Measurements from ENCODE around the gene ITM2B.

Gene ITM2B

GRCh38 chr13:48233046-48233888 is at the start of gene ITM2B:
Gene ITM2B, plus strand, starts transcription at chr13:48233206. Its CDS starts 155 bp downstream, at chr13:48233361.
- TF ChIP-seq USF1 (IDR thresholded peaks at IDR 0.05) = no peak
- 0 out of 2 replicates have a peak, but pooled peaks have one; percentile 3 for TF ChIP-seq TEAD4 (IDR thresholded peaks at IDR 0.05)
- TF ChIP-seq TAF1 (IDR thresholded peaks at IDR 0.05; ENCODE audit: low read depth) = peak; percentile 66; the same call in 1 of the 2 replicates
- peak; percentile 5; the same call in 1 of the 2 replicates for TF ChIP-seq TCF12 (IDR thresholded peaks at IDR 0.05; ENCODE audit: low read depth)
- TF ChIP-seq RAD21 (IDR thresholded peaks at IDR 0.05; ENCODE audit: low read depth) = peak; percentile 18; the same call in 1 of the 2 replicates
- peak; percentile 62; the same call in 1 of the 2 replicates for TF ChIP-seq YY1 (IDR thresholded peaks at IDR 0.05; ENCODE audit: low read depth)

GRCh38 chr13:48184260-48184659 is 48.7 kb upstream of the ITM2B start:
- no peak for TF ChIP-seq TCF12 (IDR thresholded peaks at IDR 0.05; ENCODE audit: low read depth)
- no peak for TF ChIP-seq EGR1 (IDR thresholded peaks at IDR 0.05)
- TF ChIP-seq RAD21 (IDR thresholded peaks at IDR 0.05; ENCODE audit: low read depth) = no peak
- TF ChIP-seq MAX (IDR thresholded peaks at IDR 0.05) = no peak
- no peak for TF ChIP-seq USF1 (IDR thresholded peaks at IDR 0.05)
- no peak for TF ChIP-seq NFIC (IDR thresholded peaks at IDR 0.05)
- no peak for TF ChIP-seq TAF1 (IDR thresholded peaks at IDR 0.05; ENCODE audit: low read depth)
- no peak for TF ChIP-seq TEAD4 (IDR thresholded peaks at IDR 0.05)
- no peak for TF ChIP-seq YY1 (IDR thresholded peaks at IDR 0.05; ENCODE audit: low read depth)
- no peak for TF ChIP-seq ZBTB7A (IDR thresholded peaks at IDR 0.05; ENCODE audit: low read depth)
- TF ChIP-seq CREB1 (IDR thresholded peaks at IDR 0.05; ENCODE audit: low read depth) = no peak
- no peak for TF ChIP-seq CEBPB (IDR thresholded peaks at IDR 0.05)
- no peak for TF ChIP-seq FOXM1 (IDR thresholded peaks at IDR 0.05; ENCODE audit: borderline replicate concordance, low read depth)
- no peak for TF ChIP-seq REST (IDR thresholded peaks at IDR 0.05; ENCODE audit: low read depth)

GRCh38 chr13:48185018-48185417 is 48.0 kb upstream of the ITM2B start:
- TF ChIP-seq EGR1 (IDR thresholded peaks at IDR 0.05) (no peak), YY1 (IDR thresholded peaks at IDR 0.05; ENCODE audit: low read depth) (no peak)

- TF ChIP-seq MAX (IDR thresholded peaks at IDR 0.05) = no peak
- TF ChIP-seq REST (IDR thresholded peaks at IDR 0.05; ENCODE audit: low read depth) = no peak
- TF ChIP-seq CREB1 (IDR thresholded peaks at IDR 0.05; ENCODE audit: low read depth) = no peak
- TF ChIP-seq ZBTB7A (IDR thresholded peaks at IDR 0.05; ENCODE audit: low read depth) = no peak
- no peak for TF ChIP-seq NFIC (IDR thresholded peaks at IDR 0.05)
- no peak for TF ChIP-seq USF1 (IDR thresholded peaks at IDR 0.05)
- TF ChIP-seq TAF1 (IDR thresholded peaks at IDR 0.05; ENCODE audit: low read depth) = no peak
- no peak for TF ChIP-seq TCF12 (IDR thresholded peaks at IDR 0.05; ENCODE audit: low read depth)
- TF ChIP-seq YY1 (IDR thresholded peaks at IDR 0.05; ENCODE audit: low read depth) = no peak
- TF ChIP-seq FOXM1 (IDR thresholded peaks at IDR 0.05; ENCODE audit: borderline replicate concordance, low read depth) = no peak
- TF ChIP-seq TEAD4 (IDR thresholded peaks at IDR 0.05) = no peak
- no peak for TF ChIP-seq CEBPB (IDR thresholded peaks at IDR 0.05)
Measured at GRCh38 chr13:48186722-48187121, 46.3 kb upstream of the ITM2B start.

GRCh38 chr13:48188131-48188530 is 44.9 kb upstream of the ITM2B start:
- no peak for TF ChIP-seq YY1 (IDR thresholded peaks at IDR 0.05; ENCODE audit: low read depth)
- no peak for TF ChIP-seq EGR1 (IDR thresholded peaks at IDR 0.05)
- no peak for TF ChIP-seq USF1 (IDR thresholded peaks at IDR 0.05)
- no peak for TF ChIP-seq REST (IDR thresholded peaks at IDR 0.05; ENCODE audit: low read depth)
- no peak for TF ChIP-seq ZBTB7A (IDR thresholded peaks at IDR 0.05; ENCODE audit: low read depth)
- TF ChIP-seq CREB1 (IDR thresholded peaks at IDR 0.05; ENCODE audit: low read depth) = no peak
- no peak for TF ChIP-seq NFIC (IDR thresholded peaks at IDR 0.05)
- no peak for TF ChIP-seq TCF12 (IDR thresholded peaks at IDR 0.05; ENCODE audit: low read depth)
- TF ChIP-seq RAD21 (IDR thresholded peaks at IDR 0.05; ENCODE audit: low read depth) = no peak
- TF ChIP-seq FOXM1 (IDR thresholded peaks at IDR 0.05; ENCODE audit: borderline replicate concordance, low read depth) = no peak
- TF ChIP-seq EP300 (IDR thresholded peaks at IDR 0.05; ENCODE audit: borderline replicate concordance) = no peak
- no peak for TF ChIP-seq CEBPB (IDR thresholded peaks at IDR 0.05)
- no peak for TF ChIP-seq TAF1 (IDR thresholded peaks at IDR 0.05; ENCODE audit: low read depth)
- no peak for TF ChIP-seq MAX (IDR thresholded peaks at IDR 0.05)
- no peak for TF ChIP-seq TEAD4 (IDR thresholded peaks at IDR 0.05)
